ENCODE data around the gene EHD1. TPM values are rescaled to one million over a fixed set of nuclear protein-coding genes. Genes with fewer than 3 reads are reported as not detected.
A peak's percentile ranks its signal among the peaks of the same experiment; 100 is the strongest.

EHD1 gene
- total RNA-seq, 2 donors from 2014 or later = 136 to 159 TPM

GRCh38 chr11:64905516-64906313 is 27.3 kb upstream of the EHD1 start:
- Mint-ChIP-seq H3K9me3 (no peaks in the 10 kb centered on the region), H3K4me1 (ENCODE audit: low read depth) (peaks cover 10% of the 10 kb centered on the region), H3K4me3 (no peak overlapping the region), H3K36me3 (ENCODE audit: insufficient read depth in 2 of 2) (peaks cover 0 to 10% of the 10 kb centered on the region in 2 donors), H3K27ac (no peak overlapping the region), H3K27me3 (ENCODE audit: low read depth) (no peaks in the 10 kb centered on the region)
- DNase-seq (no peak), ATAC-seq (replicated peaks in 1 of 2) (no peak)

DNA sequence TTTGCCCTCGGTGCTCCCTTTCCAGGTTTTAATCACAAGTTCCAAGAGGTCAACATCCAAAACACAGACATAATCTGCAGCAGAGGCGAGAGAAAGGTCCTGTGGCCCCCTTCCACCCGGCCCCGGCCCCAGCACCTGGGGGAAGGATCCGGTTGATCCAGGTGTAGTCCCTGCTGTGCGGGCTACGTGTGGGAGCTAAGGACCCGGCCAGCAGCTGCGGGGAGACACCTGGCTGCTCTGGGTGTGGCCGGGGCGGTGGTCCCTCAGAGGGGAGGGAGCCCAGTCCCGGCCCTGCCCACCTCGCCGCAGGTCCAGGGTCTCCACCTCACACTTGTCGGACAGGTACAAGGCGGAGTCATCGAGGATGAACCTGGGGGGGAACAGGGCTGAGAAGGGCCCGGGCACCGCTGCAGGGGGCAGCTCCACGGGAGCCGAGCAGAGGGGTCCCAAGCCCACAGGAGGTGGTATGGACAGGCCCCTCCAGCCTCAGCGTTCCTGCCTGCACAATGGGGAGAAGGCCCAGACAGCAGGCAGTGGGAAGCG is 24.9 kb upstream of the EHD1 start:
- DNase-seq = no peak
- H3K36me3 Mint-ChIP-seq (ENCODE audit: insufficient read depth in 2 of 2) = peaks cover 0 to 10% of the 10 kb centered on the region in 2 donors

DNA sequence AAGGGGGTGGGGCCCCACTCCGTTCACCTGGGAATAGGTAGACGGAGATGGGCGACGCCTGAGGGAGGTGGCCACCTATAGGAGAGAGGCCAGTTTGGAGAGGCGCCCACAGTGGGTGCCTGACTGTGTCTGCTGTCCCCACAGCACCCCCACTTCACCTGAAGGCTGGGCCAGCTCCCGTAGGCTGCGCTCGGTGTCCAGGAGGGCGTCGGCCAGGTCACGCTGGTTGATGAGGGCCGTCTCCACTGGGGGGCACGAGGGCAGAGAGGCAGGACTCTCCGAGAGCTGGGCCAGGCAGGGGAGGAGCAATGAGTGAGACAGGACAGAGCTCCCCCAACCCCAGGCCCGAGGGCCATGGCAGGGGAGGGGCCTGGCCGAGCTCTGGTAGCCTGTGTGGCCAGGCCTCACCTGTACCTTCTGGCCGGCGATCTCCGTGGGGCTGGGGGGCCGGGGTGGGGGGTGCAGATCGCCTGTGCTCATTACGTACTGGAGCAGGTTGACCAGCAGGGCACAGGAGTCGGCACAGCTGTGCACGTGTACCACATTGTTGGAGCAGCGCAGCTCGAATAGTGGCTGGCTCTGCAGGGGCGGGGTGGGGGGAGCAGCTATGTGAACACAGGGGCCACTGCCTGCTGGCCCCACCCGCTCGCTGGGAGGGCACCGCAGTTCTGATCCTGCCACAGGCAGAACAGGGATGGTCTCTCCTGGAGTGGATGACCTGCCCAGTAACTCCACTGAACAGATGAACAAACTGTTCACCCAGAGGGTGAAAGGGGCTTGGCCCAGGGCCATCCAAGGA is 23.9 kb upstream of the EHD1 start:
- Mint-ChIP-seq H3K27me3 (ENCODE audit: low read depth) (no peaks in the 10 kb centered on the region), H3K27ac (no peak overlapping the region), H3K4me1 (ENCODE audit: low read depth) (peaks cover 19% of the 10 kb centered on the region), H3K36me3 (ENCODE audit: insufficient read depth in 2 of 2) (peaks cover 0 to 10% of the 10 kb centered on the region in 2 donors), H3K4me3 (no peak overlapping the region), H3K9me3 (no peaks in the 10 kb centered on the region)
- DNase-seq (no peak), ATAC-seq (replicated peaks in 1 of 2) (no peak)

More for the DNA sequence above, 24.9 kb upstream of the EHD1 start:
- peaks cover 19% of the 10 kb centered on the region for H3K4me1 Mint-ChIP-seq (ENCODE audit: low read depth)
- ATAC-seq (replicated peaks in 1 of 2) = no peak
- no peak overlapping the region for H3K4me3 Mint-ChIP-seq
- H3K27ac Mint-ChIP-seq = no peak overlapping the region
- H3K27me3 Mint-ChIP-seq (ENCODE audit: low read depth) = no peaks in the 10 kb centered on the region
- H3K9me3 Mint-ChIP-seq = no peaks in the 10 kb centered on the region

- no peak for DNase-seq
- Mint-ChIP-seq H3K36me3 (ENCODE audit: insufficient read depth in 2 of 2) (peaks cover 2 to 10% of the 10 kb centered on the region in 2 donors), H3K27me3 (ENCODE audit: low read depth) (no peaks in the 10 kb centered on the region), H3K9me3 (no peaks in the 10 kb centered on the region), H3K27ac (no peak overlapping the region), H3K4me1 (ENCODE audit: low read depth) (peaks cover 19% of the 10 kb centered on the region), H3K4me3 (no peak overlapping the region)
- no peak for ATAC-seq (replicated peaks in 1 of 2)
Observed at GRCh38 chr11:64900774-64901173, 22.4 kb upstream of the EHD1 start.

DNA sequence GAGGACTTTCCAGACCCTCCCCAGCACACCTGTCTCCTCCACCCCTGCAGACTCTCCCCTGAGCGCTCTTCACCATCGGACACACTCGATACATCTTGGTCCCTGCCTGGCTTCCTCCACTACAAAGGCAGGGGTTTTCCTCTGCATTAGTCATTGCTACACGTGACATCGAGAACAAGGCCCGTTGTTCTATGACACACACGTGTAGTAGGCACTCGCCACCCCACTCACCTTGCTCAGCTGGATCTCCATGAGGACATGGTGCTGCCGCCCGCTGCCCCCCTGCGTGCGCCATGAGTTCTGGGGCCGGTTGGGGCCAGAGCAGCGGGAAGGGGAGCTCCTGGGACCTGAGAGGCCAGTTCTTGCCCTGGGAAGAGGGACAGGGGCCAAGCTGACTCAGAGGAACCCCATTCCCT is 21.9 kb upstream of the EHD1 start:
- ATAC-seq (replicated peaks in 1 of 2) (peak; percentile 100), DNase-seq (peak; percentile 75 to 83)
- H3K4me3 Mint-ChIP-seq = peak overlapping the region; percentile 52 to 59
- peaks cover 19% of the 10 kb centered on the region for H3K4me1 Mint-ChIP-seq (ENCODE audit: low read depth)
- H3K27ac Mint-ChIP-seq = peak overlapping the region; percentile 9
- H3K27me3 Mint-ChIP-seq (ENCODE audit: low read depth) = no peaks in the 10 kb centered on the region
- no peaks in the 10 kb centered on the region for H3K9me3 Mint-ChIP-seq
- H3K36me3 Mint-ChIP-seq (ENCODE audit: insufficient read depth in 2 of 2) = peaks cover 2 to 10% of the 10 kb centered on the region in 2 donors

DNA sequence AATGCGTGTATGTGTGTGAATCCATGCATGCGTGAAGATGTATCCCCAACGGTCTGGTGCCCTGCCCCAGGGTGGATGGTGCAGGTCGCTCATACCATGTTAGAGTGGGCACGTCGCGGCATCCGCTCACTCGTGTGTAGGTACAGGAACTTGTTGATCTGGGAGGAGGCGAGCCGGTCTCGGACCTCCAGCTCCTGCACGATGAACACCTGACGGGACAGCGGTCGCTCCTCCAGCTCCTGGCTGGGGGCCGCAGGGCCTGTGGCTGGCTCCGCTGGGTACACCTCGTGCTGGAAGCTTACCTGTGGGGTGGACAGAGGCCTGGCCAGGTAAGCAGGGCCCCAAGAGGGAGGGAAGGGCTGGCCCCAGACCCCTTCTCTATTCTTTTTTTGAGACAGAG is 20.1 kb upstream of the EHD1 start:
- no peaks in the 10 kb centered on the region for H3K9me3 Mint-ChIP-seq
- H3K4me3 Mint-ChIP-seq = no peak overlapping the region
- peaks cover 2 to 6% of the 10 kb centered on the region in 2 donors for H3K36me3 Mint-ChIP-seq (ENCODE audit: insufficient read depth in 2 of 2)
- DNase-seq = no peak
- H3K27ac Mint-ChIP-seq = no peak overlapping the region
- H3K27me3 Mint-ChIP-seq (ENCODE audit: low read depth) = no peaks in the 10 kb centered on the region
- ATAC-seq (replicated peaks in 1 of 2) = no peak
- H3K4me1 Mint-ChIP-seq (ENCODE audit: low read depth) = peaks cover 19% of the 10 kb centered on the region

DNA sequence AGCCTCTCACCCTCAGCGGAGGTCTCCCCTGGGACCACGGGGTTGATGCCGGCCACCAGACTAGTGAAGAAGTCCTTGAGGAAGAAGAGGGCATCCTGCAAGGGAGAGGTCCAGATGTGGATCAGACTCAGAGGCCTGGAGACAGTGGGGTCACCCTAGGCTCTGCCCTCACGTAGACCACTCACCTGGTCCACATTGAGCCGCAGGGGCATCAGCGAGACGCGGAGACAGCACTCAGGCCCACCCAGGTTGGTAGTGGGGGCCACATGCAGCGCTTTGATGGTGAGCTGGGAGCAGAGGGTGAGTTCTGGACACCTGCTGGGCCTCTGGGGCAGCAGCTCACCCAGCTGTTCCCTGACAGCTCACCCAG is 19.6 kb upstream of the EHD1 start:
- Mint-ChIP-seq H3K9me3 (no peaks in the 10 kb centered on the region), H3K36me3 (ENCODE audit: insufficient read depth in 2 of 2) (peaks cover 2 to 6% of the 10 kb centered on the region in 2 donors), H3K27ac (no peak overlapping the region), H3K4me1 (ENCODE audit: low read depth) (peaks cover 19% of the 10 kb centered on the region), H3K27me3 (ENCODE audit: low read depth) (no peaks in the 10 kb centered on the region), H3K4me3 (no peak overlapping the region)
- ATAC-seq (replicated peaks in 1 of 2) = no peak
- no peak for DNase-seq

DNA sequence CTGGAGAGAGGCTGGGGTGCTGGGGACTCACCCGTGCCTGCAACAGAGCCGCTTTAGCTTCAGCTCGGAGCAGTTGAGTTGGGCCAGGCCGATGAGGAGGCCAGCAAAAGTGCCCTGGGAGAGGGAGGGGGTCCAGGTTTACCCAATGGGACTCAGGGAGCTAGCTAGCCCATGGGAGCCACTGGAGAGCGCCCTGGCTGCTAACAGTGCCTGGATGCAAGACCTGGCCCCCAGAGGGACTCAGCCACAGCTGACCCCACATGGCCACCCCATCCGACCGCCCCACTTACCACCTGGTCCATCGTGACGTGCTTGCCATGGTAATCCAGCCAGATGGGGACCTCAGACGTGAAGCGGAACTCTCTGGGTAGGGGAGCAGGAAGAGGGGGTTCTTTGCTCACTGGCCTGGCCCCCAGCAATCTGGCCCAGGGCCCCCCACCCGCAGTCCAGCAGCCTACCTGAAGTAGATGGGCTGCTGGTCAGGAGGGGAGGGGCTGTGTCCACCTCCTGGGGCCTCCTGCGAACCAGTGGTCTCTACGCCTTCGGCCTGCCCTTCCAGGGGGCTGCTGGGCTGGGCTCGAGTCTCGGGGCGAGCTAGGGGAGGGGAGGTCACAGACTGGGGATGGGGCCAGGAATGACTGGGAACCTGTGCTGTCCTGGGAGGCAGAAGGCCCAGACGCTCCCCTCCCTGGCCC is 19.1 kb upstream of the EHD1 start:
- H3K4me3 Mint-ChIP-seq = no peak overlapping the region
- ATAC-seq (replicated peaks in 1 of 2) (no peak), DNase-seq (no peak)
- peaks cover 19% of the 10 kb centered on the region for H3K4me1 Mint-ChIP-seq (ENCODE audit: low read depth)
- H3K27me3 Mint-ChIP-seq (ENCODE audit: low read depth) = no peaks in the 10 kb centered on the region
- H3K9me3 Mint-ChIP-seq = no peaks in the 10 kb centered on the region
- H3K36me3 Mint-ChIP-seq (ENCODE audit: insufficient read depth in 2 of 2) = peaks cover 2 to 6% of the 10 kb centered on the region in 2 donors
- H3K27ac Mint-ChIP-seq = no peak overlapping the region

- H3K27me3 Mint-ChIP-seq (ENCODE audit: low read depth) = no peaks in the 10 kb centered on the region
- peaks cover 14% of the 10 kb centered on the region for H3K4me1 Mint-ChIP-seq (ENCODE audit: low read depth)
- no peak for DNase-seq
- no peak overlapping the region for H3K27ac Mint-ChIP-seq
- ATAC-seq (replicated peaks in 1 of 2) = no peak
- no peaks in the 10 kb centered on the region for H3K9me3 Mint-ChIP-seq
- H3K4me3 Mint-ChIP-seq = no peak overlapping the region
- H3K36me3 Mint-ChIP-seq (ENCODE audit: insufficient read depth in 2 of 2) = peaks cover 2 to 6% of the 10 kb centered on the region in 2 donors
Observed at GRCh38 chr11:64896448-64897022, 18.1 kb upstream of the EHD1 start.

GRCh38 chr11:64894812-64895452 is 16.5 kb upstream of the EHD1 start:
- no peak overlapping the region for H3K27ac Mint-ChIP-seq
- peaks cover 1% of the 10 kb centered on the region for H3K4me1 Mint-ChIP-seq (ENCODE audit: low read depth)
- no peaks in the 10 kb centered on the region for H3K9me3 Mint-ChIP-seq
- H3K4me3 Mint-ChIP-seq = no peak overlapping the region
- DNase-seq = no peak
- ATAC-seq (replicated peaks in 1 of 2) = no peak
- H3K36me3 Mint-ChIP-seq (ENCODE audit: insufficient read depth in 2 of 2) = peaks cover 2 to 4% of the 10 kb centered on the region in 2 donors
- no peaks in the 10 kb centered on the region for H3K27me3 Mint-ChIP-seq (ENCODE audit: low read depth)

- Mint-ChIP-seq H3K9me3 (no peaks in the 10 kb centered on the region), H3K4me1 (ENCODE audit: low read depth) (peaks cover under 1% of the 10 kb centered on the region), H3K4me3 (no peak overlapping the region), H3K27ac (no peak overlapping the region), H3K27me3 (ENCODE audit: low read depth) (no peaks in the 10 kb centered on the region), H3K36me3 (ENCODE audit: insufficient read depth in 2 of 2) (peaks cover under 1 to 2% of the 10 kb centered on the region in 2 donors)
- peak; percentile 95 to 96 for DNase-seq
- peak; percentile 95 for ATAC-seq (replicated peaks in 1 of 2)
Observed at GRCh38 chr11:64894070-64894811, 15.8 kb upstream of the EHD1 start.

Data from activated T-cell treated with anti-CD3 and anti-CD28 coated beads, Interleukin-2, amount 50 U/mL, for 72 hours (primary cell).